CD4-positive, alpha-beta T cell (primary cell): Measurements from ENCODE around the gene VPS13A. TPM values are rescaled to one million over a fixed set of nuclear protein-coding genes. Genes with fewer than 3 reads are reported as not detected.

Experiments used
- ATAC-seq: fragments of 200-7000 bp; cut with Tn5 transposase; one replicate; pipeline ENCODE4 v1.10.0; 2022; ENCODE audit warnings: mild to moderate bottlenecking; ENCODE audit not compliant: poor library complexity
- CTCF ChIA-PET: fragments of 350-600 bp; sonication (Branson Sonifier 250); formaldehyde crosslinking; loops from one replicate; lab custom pipeline; 2021; ENCODE audit warnings: antibody characterized with exemption, inconsistent platforms; lab: Charles Lee
- POLR2A ChIA-PET: fragments of 350-600 bp; sonication (Branson Sonifier 250); formaldehyde crosslinking; loops from one replicate; lab custom pipeline; 2021; ENCODE audit warnings: antibody characterized with exemption, inconsistent platforms; lab: Charles Lee
- DNase-seq, 14 experiments: peaks; one replicate each; pipeline ENCODE4 v3.0.0-alpha.2; 2013 to 2020; ENCODE audit warnings: mixed read lengths in 2 of 14
- H3K27ac ChIP-seq, 2 donors: one replicate each; pipeline versions ENCODE4 v1.5.1 to v1.7.0; 2013; ENCODE audit warnings: low read length in 2 of 2, low read depth in 1 of 2, mild to moderate bottlenecking in 1 of 2
- H3K27me3 ChIP-seq, 2 experiments: 1 replicate in 1 of 2; 2 replicates in 1 of 2; pipeline versions ENCODE4 v1.6.1 to v1.7.0; 2013; ENCODE audit warnings: low read length in 2 of 2, control low read depth in 1 of 2, mild to moderate bottlenecking in 1 of 2, moderate library complexity in 1 of 2; ENCODE audit not compliant: insufficient read depth in 2 of 2, control insufficient read depth in 1 of 2
- H3K36me3 ChIP-seq: one replicate; pipeline ENCODE4 v1.6.1; 2013; ENCODE audit warnings: low read length, control low read depth; ENCODE audit not compliant: insufficient read depth
- H3K4me1 ChIP-seq: one replicate; pipeline ENCODE4 v1.6.1; 2013; ENCODE audit warnings: low read length, control low read depth; ENCODE audit not compliant: insufficient read depth
- H3K4me3 ChIP-seq: one replicate; pipeline ENCODE4 v1.5.1; 2013; ENCODE audit warnings: mild to moderate bottlenecking, low read length, moderate library complexity
- H3K9me3 ChIP-seq, 2 experiments: 1 replicate in 1 of 2; 2 replicates in 1 of 2; pipeline versions ENCODE4 v1.6.1 to v1.7.0; 2013; ENCODE audit warnings: low read length in 2 of 2, mild to moderate bottlenecking in 2 of 2, control low read depth in 1 of 2, moderate library complexity in 1 of 2; ENCODE audit not compliant: control insufficient read depth in 1 of 2, insufficient read depth in 1 of 2
- H3K27ac Mint-ChIP-seq: one replicate; pipeline ENCODE4 v1.8.0; 2020; ENCODE audit warnings: mixed read lengths
- H3K27me3 Mint-ChIP-seq: one replicate; pipeline ENCODE4 v1.8.0; 2021; ENCODE audit warnings: mixed read lengths
- H3K36me3 Mint-ChIP-seq: one replicate; pipeline ENCODE4 v1.8.0; 2021; ENCODE audit warnings: low read depth, mixed read lengths
- H3K4me1 Mint-ChIP-seq: one replicate; pipeline ENCODE4 v1.8.0; 2021; ENCODE audit warnings: low read depth, mixed read lengths
- H3K4me3 Mint-ChIP-seq: one replicate; pipeline ENCODE4 v1.8.0; 2020; ENCODE audit warnings: mild to moderate bottlenecking, mixed read lengths
- H3K9me3 Mint-ChIP-seq: one replicate; pipeline ENCODE4 v1.8.0; 2020; ENCODE audit warnings: mixed read lengths
- CTCF ChIP-seq: fragments of 200-600 bp; IDR thresholded peaks from one replicate; pipeline ENCODE4 v1.8.0; 2022; ENCODE audit warnings: antibody characterized with exemption, mild to moderate bottlenecking
- intact Hi-C, 2 experiments: fragments of 100-400 bp; cut with DNase I in 1 of 2; cut with micrococcal nuclease in 1 of 2; formaldehyde crosslinking; loops; one replicate each; pipeline versions ENCODE4 v1.15.1 to v1.9.0; 2023 to 2025; cut with DNase I, micrococcal nuclease
- total RNA-seq, 174 experiments: library from RNA in 2 of 174; stranded (reverse) in 2 of 174; gene quantifications; one replicate each; pipeline ENCODE4 v1.2.3 and lab custom pipeline; 2021 to 2026

The VPS13A gene
- total RNA-seq, 2 experiments from 2014 or later = 37.3 to 41.1 TPM

- H3K4me1 Mint-ChIP-seq = no peaks in the 10 kb centered on the region
- ATAC-seq (no peak), DNase-seq (no peak)
- no peaks in the 10 kb centered on the region for H3K4me1 ChIP-seq
- H3K36me3 Mint-ChIP-seq = peaks cover 60% of the 10 kb centered on the region
- TF ChIP-seq CTCF = no peak
- no peaks in the 10 kb centered on the region for H3K9me3 Mint-ChIP-seq
- H3K27ac Mint-ChIP-seq = no peak overlapping the region
- H3K36me3 ChIP-seq = peaks cover 8% of the 10 kb centered on the region
- ChIA-PET CTCF (no interaction called here), POLR2A (no interaction called here)
- no peaks in the 10 kb centered on the region for H3K9me3 ChIP-seq
- no peak overlapping the region for H3K4me3 ChIP-seq
- H3K27me3 Mint-ChIP-seq = no peaks in the 10 kb centered on the region
- no peak overlapping the region for H3K27ac ChIP-seq
- no peaks in the 10 kb centered on the region for H3K27me3 ChIP-seq
- intact Hi-C loops = no loop called here
- H3K4me3 Mint-ChIP-seq = no peak overlapping the region
Observed at GRCh38 chr9:77276799-77277198, 99.5 kb downstream of the VPS13A start.

GRCh38 chr9:77277719-77278118 lies 100.4 kb downstream of the VPS13A start:
- no peaks in the 10 kb centered on the region for H3K4me1 Mint-ChIP-seq
- peaks cover 55% of the 10 kb centered on the region for H3K36me3 Mint-ChIP-seq
- TF ChIP-seq CTCF = no peak

GRCh38 chr9:77283991-77284390 lies 106.7 kb downstream of the VPS13A start:
- no peaks in the 10 kb centered on the region for H3K4me1 Mint-ChIP-seq
- H3K9me3 ChIP-seq = peaks cover 7 to 8% of the 10 kb centered on the region in 2 experiments
- peaks cover 23% of the 10 kb centered on the region for H3K36me3 ChIP-seq
- no peak overlapping the region for H3K27ac ChIP-seq
- DNase-seq (no peak), ATAC-seq (no peak)
- POLR2A ChIA-PET = no interaction called here
- H3K27ac Mint-ChIP-seq = no peak overlapping the region
- H3K27me3 ChIP-seq = no peaks in the 10 kb centered on the region
- TF ChIP-seq CTCF = no peak
- H3K27me3 Mint-ChIP-seq = no peaks in the 10 kb centered on the region
- intact Hi-C loops = no loop called here
- H3K9me3 Mint-ChIP-seq = peaks cover 9% of the 10 kb centered on the region
- no peak overlapping the region for H3K4me3 ChIP-seq
- H3K4me3 Mint-ChIP-seq = no peak overlapping the region
- CTCF ChIA-PET = interaction anchor here (0.7 to 1.8 kb wide), 4 partner anchors 8 to 931 kb away, joined by 3 to 5 read pairs (median 4); no protein-coding TSS in a partner anchor
- H3K36me3 Mint-ChIP-seq = peaks cover 75% of the 10 kb centered on the region
- H3K4me1 ChIP-seq = no peaks in the 10 kb centered on the region

More at GRCh38 chr9:77277719-77278118, 100.4 kb downstream of the VPS13A start:
- Mint-ChIP-seq H3K27ac (no peak overlapping the region), H3K9me3 (no peaks in the 10 kb centered on the region), H3K27me3 (no peaks in the 10 kb centered on the region), H3K4me3 (no peak overlapping the region)
- H3K9me3 ChIP-seq = no peaks in the 10 kb centered on the region
- POLR2A ChIA-PET = no interaction called here
- DNase-seq (no peak), ATAC-seq (no peak)
- intact Hi-C loops = no loop called here
- H3K27ac ChIP-seq = no peak overlapping the region
- H3K36me3 ChIP-seq = peaks cover 11% of the 10 kb centered on the region
- H3K4me1 ChIP-seq = no peaks in the 10 kb centered on the region
- no peak overlapping the region for H3K4me3 ChIP-seq
- H3K27me3 ChIP-seq = no peaks in the 10 kb centered on the region
- CTCF ChIA-PET = no interaction called here
